Spleen (tissue), 7 donors: ENCODE results near the gene SRCIN1.

ENCODE experiments used
- POLR2A ChIP-seq, 3 donors: fragments of 450-650 bp; IDR thresholded peaks; one replicate each; pipeline ENCODE4 v1.5.1; 2017; ENCODE audit warnings: antibody characterized with exemption in 3 of 3, mild to moderate bottlenecking in 1 of 3
- POLR2AphosphoS5 ChIP-seq, 3 donors: sonication (generic); formaldehyde crosslinking; IDR thresholded peaks; one replicate each; pipeline ENCODE4 v1.5.1; 2017; ENCODE audit warnings: antibody characterized with exemption in 3 of 3
- TF ChIP-seq, protein P1 (sequence below), 11 experiments: fragments of 200-600 bp in 7 of 11; fragments of 450-650 bp in 4 of 11; sonication (generic) in 4 of 11; IDR thresholded peaks in 8 of 11; conservative IDR thresholded peaks in 3 of 11; 1 replicate in 7 of 11; 2 replicates in 4 of 11; pipeline versions ENCODE4 v1.4.0 to v1.8.0; 2016 to 2021; ENCODE audit warnings: antibody characterized with exemption in 11 of 11, inconsistent platforms in 4 of 11, mild to moderate bottlenecking in 1 of 11
- donor health status: DM: no; HTN: no; CAD: no; lungs with moderate emphysema.
- donor health status: DM: no; HTN: no; CAD: no.
- donor health status: DM: no; HTN: no; CAD: no.

DNA sequence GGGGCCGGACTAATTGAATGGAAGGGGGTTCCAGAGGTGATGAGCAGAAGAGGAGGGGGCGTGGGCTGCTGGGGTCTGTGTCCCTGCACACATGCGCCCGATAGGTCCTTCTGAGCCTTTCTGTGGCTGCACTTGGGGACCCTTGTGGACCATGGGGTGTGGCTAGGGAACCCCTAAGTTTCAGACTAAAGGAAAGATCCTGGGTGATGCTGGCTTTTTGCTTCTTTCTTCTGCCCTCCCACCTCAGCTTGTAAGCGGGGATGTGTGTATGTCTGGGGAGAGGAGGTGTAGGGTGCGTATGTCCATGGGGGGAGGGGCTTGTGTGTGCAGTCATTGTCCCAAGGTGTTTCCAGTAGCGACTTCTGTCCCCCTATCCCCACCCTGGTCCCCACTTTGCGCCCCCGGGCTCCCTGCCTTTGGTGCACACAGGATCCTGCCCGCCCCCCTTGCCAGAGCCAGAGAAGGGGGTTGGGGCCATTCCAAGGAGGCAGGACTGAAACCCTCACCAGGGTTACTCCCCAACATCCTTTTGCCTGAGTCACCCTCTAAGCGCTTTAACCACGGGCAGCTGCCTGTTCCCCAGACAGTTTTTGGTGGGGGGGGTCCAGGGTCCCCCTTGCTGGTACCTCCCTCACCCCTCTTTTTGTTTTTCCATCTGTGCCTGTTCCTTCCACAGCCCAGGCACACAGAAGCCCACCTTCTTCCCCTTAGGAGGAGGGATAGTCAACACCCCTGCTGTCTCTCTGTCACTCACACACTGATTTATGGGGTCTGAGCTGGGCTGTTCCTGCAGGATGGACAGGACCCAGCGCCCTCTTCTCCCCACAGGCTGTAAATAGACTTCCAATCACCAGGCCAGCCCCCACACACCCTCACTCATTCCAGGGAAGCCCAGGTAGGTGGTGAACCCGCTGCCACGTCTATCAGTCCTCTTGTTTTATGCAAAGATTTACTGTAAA is 94.3 kb downstream of the SRCIN1 start:
- TF ChIP-seq POLR2A (IDR thresholded peaks at IDR 0.05) (no peak), POLR2AphosphoS5 (IDR thresholded peaks at IDR 0.05) (no peak)
- TF ChIP-seq, protein P1, sequence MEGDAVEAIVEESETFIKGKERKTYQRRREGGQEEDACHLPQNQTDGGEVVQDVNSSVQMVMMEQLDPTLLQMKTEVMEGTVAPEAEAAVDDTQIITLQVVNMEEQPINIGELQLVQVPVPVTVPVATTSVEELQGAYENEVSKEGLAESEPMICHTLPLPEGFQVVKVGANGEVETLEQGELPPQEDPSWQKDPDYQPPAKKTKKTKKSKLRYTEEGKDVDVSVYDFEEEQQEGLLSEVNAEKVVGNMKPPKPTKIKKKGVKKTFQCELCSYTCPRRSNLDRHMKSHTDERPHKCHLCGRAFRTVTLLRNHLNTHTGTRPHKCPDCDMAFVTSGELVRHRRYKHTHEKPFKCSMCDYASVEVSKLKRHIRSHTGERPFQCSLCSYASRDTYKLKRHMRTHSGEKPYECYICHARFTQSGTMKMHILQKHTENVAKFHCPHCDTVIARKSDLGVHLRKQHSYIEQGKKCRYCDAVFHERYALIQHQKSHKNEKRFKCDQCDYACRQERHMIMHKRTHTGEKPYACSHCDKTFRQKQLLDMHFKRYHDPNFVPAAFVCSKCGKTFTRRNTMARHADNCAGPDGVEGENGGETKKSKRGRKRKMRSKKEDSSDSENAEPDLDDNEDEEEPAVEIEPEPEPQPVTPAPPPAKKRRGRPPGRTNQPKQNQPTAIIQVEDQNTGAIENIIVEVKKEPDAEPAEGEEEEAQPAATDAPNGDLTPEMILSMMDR (IDR thresholded peaks at IDR 0.05 in 8 of 11, conservative IDR thresholded peaks at IDR 0.05 in 3 of 11): no peak
